ENCODE data around the gene GOT2. TPM values are rescaled to one million over a fixed set of nuclear protein-coding genes. Genes with fewer than 3 reads are reported as not detected.

The GOT2 gene
- total RNA-seq, 1 experiment from 2014 or later, result 64.0 TPM

DNA sequence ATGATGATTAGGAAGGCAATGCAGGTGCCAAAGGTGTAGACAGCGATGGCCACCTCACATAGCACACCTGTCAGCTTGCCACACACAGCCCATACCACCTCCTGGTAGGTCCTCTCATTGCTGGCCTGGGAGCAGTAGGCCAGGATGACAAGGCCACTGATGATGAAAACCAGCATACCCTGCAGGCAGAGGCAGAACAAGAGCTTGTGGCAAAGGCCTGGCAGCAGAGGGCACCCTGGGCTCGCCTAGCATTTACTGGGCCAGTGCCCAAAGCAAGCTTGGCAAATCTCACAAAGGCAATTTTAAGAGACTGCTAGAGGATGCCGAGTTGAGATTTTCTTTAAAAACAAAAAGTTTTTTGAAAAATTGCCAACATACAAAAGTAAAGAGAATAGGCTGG lies 55.4 kb downstream of the GOT2 start:
- POLR2A ChIA-PET, result no interaction called here
- TF ChIP-seq TCF7L2 (IDR thresholded peaks at IDR 0.05; ENCODE audit: low read depth, low read length) (no peak), POLR2AphosphoS5 (IDR thresholded peaks at IDR 0.05; ENCODE audit: low read depth, low read length) (no peak), SIN3A (IDR thresholded peaks at IDR 0.05; ENCODE audit: borderline replicate concordance, insufficient read depth, low read depth, low read length) (no peak)
- in situ Hi-C loops (cut with HindIII; ENCODE audit: low pct_unique_long_range_greater_than_20kb, low sequenced_read_pairs), result no loop called here
- H3K4me3 ChIP-seq (ENCODE audit: low read depth in 2 of 2, low read length in 2 of 2), result no peak overlapping the region
- ATAC-seq, result peak; percentile 54; the same call in 1 of the 2 replicates
- CTCF ChIA-PET, result no interaction called here
- intact Hi-C loops (cut with micrococcal nuclease; ENCODE audit: unreplicated experiment), result loop anchor here (5.0 kb wide), 1 partner anchor 79 kb away; no protein-coding TSS in a partner anchor
- no peak for DNase-seq (ENCODE audit: low read depth, low spot score)
- no TSS peak for BruUV-seq (replicated peaks)
- H3K27me3 ChIP-seq (ENCODE audit: control insufficient read depth, insufficient read depth, low read length), result no peaks in the 10 kb centered on the region
- H3K27ac ChIP-seq (ENCODE audit: low read length), result no peak overlapping the region
- no peaks in the 10 kb centered on the region for H3K36me3 ChIP-seq (ENCODE audit: control insufficient read depth, insufficient read depth, low read length)
- H3K9me3 ChIP-seq (ENCODE audit: control insufficient read depth, insufficient read depth, low read depth, low read length), result no peaks in the 10 kb centered on the region
- peaks cover 4% of the 10 kb centered on the region for H3K4me1 ChIP-seq (ENCODE audit: control insufficient read depth, insufficient read depth, low read length)

DNA sequence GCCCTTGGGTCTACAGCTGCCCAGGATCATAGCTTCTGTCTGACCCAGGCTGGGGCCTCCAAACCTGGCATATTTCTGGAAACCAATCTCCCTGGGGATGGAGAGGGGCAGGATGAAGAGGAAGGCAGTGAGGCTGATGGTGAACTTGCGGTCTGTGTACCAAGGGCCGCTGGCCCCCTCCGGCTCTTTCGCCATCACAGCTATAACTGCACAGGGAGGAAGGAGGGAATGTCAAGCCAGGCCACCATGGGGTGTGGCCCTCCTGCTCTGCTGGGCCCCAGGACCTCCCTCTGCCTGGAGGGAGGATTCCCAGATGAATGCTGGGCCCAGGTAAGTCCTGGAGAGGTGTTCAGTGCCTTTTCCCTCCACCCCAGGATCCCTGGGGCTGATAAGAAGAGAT lies 55.8 kb downstream of the GOT2 start:
- intact Hi-C loops (cut with micrococcal nuclease; ENCODE audit: unreplicated experiment) (loop anchor here (5.0 kb wide), 1 partner anchor 79 kb away; no protein-coding TSS in a partner anchor), in situ Hi-C loops (cut with HindIII; ENCODE audit: low pct_unique_long_range_greater_than_20kb, low sequenced_read_pairs) (no loop called here)
- H3K4me1 ChIP-seq (ENCODE audit: control insufficient read depth, insufficient read depth, low read length), result no peaks in the 10 kb centered on the region; the same call in 1 of the 2 replicates
- CTCF ChIA-PET, result interaction anchor here (0.5 kb wide), 1 partner anchor 31 kb away, joined by 3 read pairs; no protein-coding TSS in a partner anchor
- H3K27me3 ChIP-seq (ENCODE audit: control insufficient read depth, insufficient read depth, low read length), result no peaks in the 10 kb centered on the region
- H3K36me3 ChIP-seq (ENCODE audit: control insufficient read depth, insufficient read depth, low read length), result no peaks in the 10 kb centered on the region
- DNase-seq (ENCODE audit: low read depth, low spot score) (no peak), ATAC-seq (no peak)
- H3K4me3 ChIP-seq (ENCODE audit: low read depth in 2 of 2, low read length in 2 of 2), result no peak overlapping the region
- BruUV-seq (replicated peaks), result no TSS peak
- H3K9me3 ChIP-seq (ENCODE audit: control insufficient read depth, insufficient read depth, low read depth, low read length), result no peaks in the 10 kb centered on the region
- no peak for TF ChIP-seq POLR2AphosphoS5 (IDR thresholded peaks at IDR 0.05; ENCODE audit: low read depth, low read length)
- no peak for TF ChIP-seq REST (IDR thresholded peaks at IDR 0.05; ENCODE audit: insufficient read depth in 1 of 2, low read depth in 2 of 2, low read length in 1 of 2)
- TF ChIP-seq CTCF (IDR thresholded peaks at IDR 0.05), result no peak
- TF ChIP-seq TCF7L2 (IDR thresholded peaks at IDR 0.05; ENCODE audit: low read depth, low read length), result no peak
- TF ChIP-seq SIN3A (IDR thresholded peaks at IDR 0.05; ENCODE audit: borderline replicate concordance, insufficient read depth, low read depth, low read length), result no peak
- H3K27ac ChIP-seq (ENCODE audit: low read length), result no peak overlapping the region
- POLR2A ChIA-PET, result no interaction called here

- ChIA-PET POLR2A (no interaction called here), CTCF (no interaction called here)
- no TSS peak for BruUV-seq (replicated peaks)
- H3K36me3 ChIP-seq (ENCODE audit: control insufficient read depth, insufficient read depth, low read length), result no peaks in the 10 kb centered on the region
- no peaks in the 10 kb centered on the region for H3K27me3 ChIP-seq (ENCODE audit: control insufficient read depth, insufficient read depth, low read length)
- no peaks in the 10 kb centered on the region for H3K9me3 ChIP-seq (ENCODE audit: control insufficient read depth, insufficient read depth, low read depth, low read length)
- ATAC-seq (no peak), DNase-seq (ENCODE audit: low read depth, low spot score) (no peak)
- no peaks in the 10 kb centered on the region for H3K4me1 ChIP-seq (ENCODE audit: control insufficient read depth, insufficient read depth, low read length)
- in situ Hi-C loops (cut with HindIII; ENCODE audit: low pct_unique_long_range_greater_than_20kb, low sequenced_read_pairs), result no loop called here
- no peak overlapping the region for H3K27ac ChIP-seq (ENCODE audit: low read length)
- TF ChIP-seq REST (IDR thresholded peaks at IDR 0.05; ENCODE audit: insufficient read depth in 1 of 2, low read depth in 2 of 2, low read length in 1 of 2) (no peak), CTCF (IDR thresholded peaks at IDR 0.05) (no peak), TCF7L2 (IDR thresholded peaks at IDR 0.05; ENCODE audit: low read depth, low read length) (no peak), POLR2AphosphoS5 (IDR thresholded peaks at IDR 0.05; ENCODE audit: low read depth, low read length) (no peak), SIN3A (IDR thresholded peaks at IDR 0.05; ENCODE audit: borderline replicate concordance, insufficient read depth, low read depth, low read length) (no peak)
- intact Hi-C loops (cut with micrococcal nuclease; ENCODE audit: unreplicated experiment), result no loop called here
- H3K4me3 ChIP-seq (ENCODE audit: low read depth in 2 of 2, low read length in 2 of 2), result no peak overlapping the region
These were observed 63.1 kb downstream of the GOT2 start for GRCh38 chr16:58670946-58671583.

Measured in Panc1 (cell line).